ENCODE results near the gene UBA1. TPM values are rescaled to one million over a fixed set of nuclear protein-coding genes. Genes with fewer than 3 reads are reported as not detected.

Gene UBA1
- polyA plus RNA-seq, 1 donor: 162 TPM

- DNase-seq: no peak
- no peak overlapping the region for H3K27ac ChIP-seq (ENCODE audit: low read length)
- no peak overlapping the region for H3K4me3 ChIP-seq (ENCODE audit: low read length)
- no peaks in the 10 kb centered on the region for H3K9me3 ChIP-seq (ENCODE audit: control insufficient read depth, low read depth, low read length)
- peaks cover 2% of the 10 kb centered on the region for H3K4me1 ChIP-seq (ENCODE audit: control insufficient read depth, insufficient read depth, low read length)
- H3K36me3 ChIP-seq (ENCODE audit: control insufficient read depth, insufficient read depth, low read length): peaks cover 46% of the 10 kb centered on the region
- no peaks in the 10 kb centered on the region for H3K27me3 ChIP-seq (ENCODE audit: control insufficient read depth, insufficient read depth, low read length)
- WGBS (ENCODE audit: insufficient coverage, low lambda C conversion rate): no CpG with 5 or more reads among the region's 10 CpGs
Measured at GRCh38 chrX:47222751-47223350, 29.2 kb downstream of the UBA1 start.

- H3K4me1 ChIP-seq (ENCODE audit: control insufficient read depth, insufficient read depth, low read length): peaks cover 2% of the 10 kb centered on the region
- H3K9me3 ChIP-seq (ENCODE audit: control insufficient read depth, low read depth, low read length): no peaks in the 10 kb centered on the region
- no peak overlapping the region for H3K27ac ChIP-seq (ENCODE audit: low read length)
- no peak overlapping the region for H3K4me3 ChIP-seq (ENCODE audit: low read length)
- WGBS (ENCODE audit: insufficient coverage, low lambda C conversion rate): no CpG with 5 or more reads among the region's 13 CpGs
- H3K27me3 ChIP-seq (ENCODE audit: control insufficient read depth, insufficient read depth, low read length): no peaks in the 10 kb centered on the region
- no peak for DNase-seq
- H3K36me3 ChIP-seq (ENCODE audit: control insufficient read depth, insufficient read depth, low read length): peaks cover 49% of the 10 kb centered on the region
Measured at GRCh38 chrX:47223476-47224250, 30.0 kb downstream of the UBA1 start.

GRCh38 chrX:47224266-47224895, 30.8 kb downstream of the UBA1 start:
- Histone ChIP-seq H3K9me3 (ENCODE audit: control insufficient read depth, low read depth, low read length) (no peaks in the 10 kb centered on the region), H3K27ac (ENCODE audit: low read length) (no peak overlapping the region), H3K36me3 (ENCODE audit: control insufficient read depth, insufficient read depth, low read length) (peaks cover 52% of the 10 kb centered on the region), H3K27me3 (ENCODE audit: control insufficient read depth, insufficient read depth, low read length) (no peaks in the 10 kb centered on the region), H3K4me3 (ENCODE audit: low read length) (no peak overlapping the region), H3K4me1 (ENCODE audit: control insufficient read depth, insufficient read depth, low read length) (peaks cover 2% of the 10 kb centered on the region)
- WGBS (ENCODE audit: insufficient coverage, low lambda C conversion rate): no CpG with 5 or more reads among the region's 17 CpGs
- no peak for DNase-seq

GRCh38 chrX:47224896-47225290, 31.3 kb downstream of the UBA1 start:
- H3K27ac ChIP-seq (ENCODE audit: low read length): no peak overlapping the region
- no peak overlapping the region for H3K4me3 ChIP-seq (ENCODE audit: low read length)
- H3K9me3 ChIP-seq (ENCODE audit: control insufficient read depth, low read depth, low read length): no peaks in the 10 kb centered on the region
- WGBS (ENCODE audit: insufficient coverage, low lambda C conversion rate): no CpG with 5 or more reads among the region's 4 CpGs
- H3K4me1 ChIP-seq (ENCODE audit: control insufficient read depth, insufficient read depth, low read length): peaks cover 2% of the 10 kb centered on the region
- H3K36me3 ChIP-seq (ENCODE audit: control insufficient read depth, insufficient read depth, low read length): peaks cover 52% of the 10 kb centered on the region
- no peak for DNase-seq
- H3K27me3 ChIP-seq (ENCODE audit: control insufficient read depth, insufficient read depth, low read length): no peaks in the 10 kb centered on the region

GRCh38 chrX:47226071-47226470, 32.4 kb downstream of the UBA1 start:
- WGBS (ENCODE audit: insufficient coverage, low lambda C conversion rate): no CpG with 5 or more reads among the region's 6 CpGs
- no peaks in the 10 kb centered on the region for H3K4me1 ChIP-seq (ENCODE audit: control insufficient read depth, insufficient read depth, low read length)
- no peak overlapping the region for H3K4me3 ChIP-seq (ENCODE audit: low read length)
- H3K27ac ChIP-seq (ENCODE audit: low read length): no peak overlapping the region
- no peaks in the 10 kb centered on the region for H3K27me3 ChIP-seq (ENCODE audit: control insufficient read depth, insufficient read depth, low read length)
- peaks cover 52% of the 10 kb centered on the region for H3K36me3 ChIP-seq (ENCODE audit: control insufficient read depth, insufficient read depth, low read length)
- no peak for DNase-seq
- no peaks in the 10 kb centered on the region for H3K9me3 ChIP-seq (ENCODE audit: control insufficient read depth, low read depth, low read length)

- H3K4me1 ChIP-seq (ENCODE audit: control insufficient read depth, insufficient read depth, low read length): no peaks in the 10 kb centered on the region
- H3K4me3 ChIP-seq (ENCODE audit: low read length): no peak overlapping the region
- H3K27me3 ChIP-seq (ENCODE audit: control insufficient read depth, insufficient read depth, low read length): no peaks in the 10 kb centered on the region
- DNase-seq: no peak
- H3K36me3 ChIP-seq (ENCODE audit: control insufficient read depth, insufficient read depth, low read length): peaks cover 52% of the 10 kb centered on the region
- no CpG with 5 or more reads among the region's 19 CpGs for WGBS (ENCODE audit: insufficient coverage, low lambda C conversion rate)
- no peaks in the 10 kb centered on the region for H3K9me3 ChIP-seq (ENCODE audit: control insufficient read depth, low read depth, low read length)
- no peak overlapping the region for H3K27ac ChIP-seq (ENCODE audit: low read length)
Measured at GRCh38 chrX:47226531-47227333, 33.1 kb downstream of the UBA1 start.

GRCh38 chrX:47227334-47227583, 33.6 kb downstream of the UBA1 start:
- H3K9me3 ChIP-seq (ENCODE audit: control insufficient read depth, low read depth, low read length): no peaks in the 10 kb centered on the region
- no peak for DNase-seq
- H3K27ac ChIP-seq (ENCODE audit: low read length): no peak overlapping the region
- WGBS (ENCODE audit: insufficient coverage, low lambda C conversion rate): no CpG with 5 or more reads among the region's 9 CpGs
- H3K4me1 ChIP-seq (ENCODE audit: control insufficient read depth, insufficient read depth, low read length): peaks cover 2% of the 10 kb centered on the region
- no peak overlapping the region for H3K4me3 ChIP-seq (ENCODE audit: low read length)
- H3K27me3 ChIP-seq (ENCODE audit: control insufficient read depth, insufficient read depth, low read length): no peaks in the 10 kb centered on the region
- H3K36me3 ChIP-seq (ENCODE audit: control insufficient read depth, insufficient read depth, low read length): peaks cover 50% of the 10 kb centered on the region

- H3K36me3 ChIP-seq (ENCODE audit: control insufficient read depth, insufficient read depth, low read length): peaks cover 41% of the 10 kb centered on the region
- H3K27me3 ChIP-seq (ENCODE audit: control insufficient read depth, insufficient read depth, low read length): no peaks in the 10 kb centered on the region
- H3K4me3 ChIP-seq (ENCODE audit: low read length): no peak overlapping the region
- no peak overlapping the region for H3K27ac ChIP-seq (ENCODE audit: low read length)
- no peak for DNase-seq
- peaks cover 4% of the 10 kb centered on the region for H3K4me1 ChIP-seq (ENCODE audit: control insufficient read depth, insufficient read depth, low read length)
- no peaks in the 10 kb centered on the region for H3K9me3 ChIP-seq (ENCODE audit: control insufficient read depth, low read depth, low read length)
- WGBS (ENCODE audit: insufficient coverage, low lambda C conversion rate): no CpG with 5 or more reads among the region's 12 CpGs
Measured at GRCh38 chrX:47228550-47229270, 35.1 kb downstream of the UBA1 start.

GRCh38 chrX:47229427-47229826, 35.8 kb downstream of the UBA1 start:
- Histone ChIP-seq H3K9me3 (ENCODE audit: control insufficient read depth, low read depth, low read length) (no peaks in the 10 kb centered on the region), H3K36me3 (ENCODE audit: control insufficient read depth, insufficient read depth, low read length) (peaks cover 34% of the 10 kb centered on the region), H3K4me3 (ENCODE audit: low read length) (no peak overlapping the region), H3K27me3 (ENCODE audit: control insufficient read depth, insufficient read depth, low read length) (no peaks in the 10 kb centered on the region), H3K4me1 (ENCODE audit: control insufficient read depth, insufficient read depth, low read length) (peaks cover 4% of the 10 kb centered on the region), H3K27ac (ENCODE audit: low read length) (no peak overlapping the region)
- no peak for DNase-seq
- no CpG with 5 or more reads among the region's 6 CpGs for WGBS (ENCODE audit: insufficient coverage, low lambda C conversion rate)
